ENCODE measurements around the gene MAST4. TPM values are rescaled to one million over a fixed set of nuclear protein-coding genes. Genes with fewer than 3 reads are reported as not detected.

Gene MAST4
- polyA plus RNA-seq, 10 donors: 10.5 to 15.3 (median 13.0) TPM

- no peak for DNase-seq
Measured at GRCh38 chr5:66989286-66989685, 393.1 kb downstream of the MAST4 start.

GRCh38 chr5:66989781-66990180 lies 393.6 kb downstream of the MAST4 start:
- DNase-seq: no peak

- no peak for DNase-seq
Measured at GRCh38 chr5:66991746-66992145, 395.6 kb downstream of the MAST4 start.

GRCh38 chr5:66992547-66992946 lies 396.4 kb downstream of the MAST4 start:
- no peak for DNase-seq

GRCh38 chr5:66993448-66993847 lies 397.3 kb downstream of the MAST4 start:
- no peak for DNase-seq

GRCh38 chr5:66993882-66994281 lies 397.7 kb downstream of the MAST4 start:
- no peak for DNase-seq

GRCh38 chr5:66994790-66995189 lies 398.6 kb downstream of the MAST4 start:
- no peak for DNase-seq

- no peak for DNase-seq
Measured at GRCh38 chr5:67000794-67001475, 404.7 kb downstream of the MAST4 start.

- DNase-seq: no peak
Measured at GRCh38 chr5:67002832-67003684, 406.9 kb downstream of the MAST4 start.

- DNase-seq: no peak
Measured at GRCh38 chr5:67003685-67003934, 407.4 kb downstream of the MAST4 start.

GRCh38 chr5:67003935-67004729 lies 407.9 kb downstream of the MAST4 start:
- DNase-seq: peak; percentile 80 to 93 (median 83)

GRCh38 chr5:67004730-67005350 lies 408.6 kb downstream of the MAST4 start:
- no peak for DNase-seq

- DNase-seq: no peak
Measured at GRCh38 chr5:67005737-67006499, 409.7 kb downstream of the MAST4 start.

- no peak for DNase-seq
Measured at GRCh38 chr5:67006500-67006848, 410.3 kb downstream of the MAST4 start.

GRCh38 chr5:67009028-67009427 lies 412.8 kb downstream of the MAST4 start:
- no peak for DNase-seq

- peak in 1 of 3 donors; percentile 58 for DNase-seq
Measured at GRCh38 chr5:67010684-67011409, 414.7 kb downstream of the MAST4 start.

- DNase-seq: no peak
Measured at GRCh38 chr5:67011422-67011821, 415.2 kb downstream of the MAST4 start.

GRCh38 chr5:67012171-67012570 lies 416.0 kb downstream of the MAST4 start:
- DNase-seq: no peak

GRCh38 chr5:67013719-67014118 lies 417.5 kb downstream of the MAST4 start:
- DNase-seq: no peak

- DNase-seq: no peak
Measured at GRCh38 chr5:67014191-67014590, 418.0 kb downstream of the MAST4 start.

GRCh38 chr5:67014957-67015400 lies 418.8 kb downstream of the MAST4 start:
- peak in 1 of 3 donors; percentile 47 for DNase-seq

Measured in muscle of back (tissue), 11 donors.